Activated T-cell treated with anti-CD3 and anti-CD28 coated beads, Interleukin-2, amount 50 U/mL, for 24 hours (primary cell): ENCODE results near the gene KRTAP4-3.
"Not testable (repeated sequence)": the region's sequence is repeated elsewhere in the genome, so short reads cannot be mapped to it uniquely, and the experiment has no call there.

Source experiments
- DNase-seq: peaks from one replicate; pipeline ENCODE4 v3.0.0-alpha.2; 2020
- H3K27ac Mint-ChIP-seq: 2 replicates; pipeline ENCODE4 v1.8.0; 2020; ENCODE audit warnings: mild to moderate bottlenecking, mixed read lengths
- H3K27me3 Mint-ChIP-seq: 2 replicates; pipeline ENCODE4 v1.8.0; 2020; ENCODE audit warnings: mixed read lengths
- H3K36me3 Mint-ChIP-seq: 2 replicates; pipeline ENCODE4 v1.8.0; 2020; ENCODE audit warnings: low read depth, mixed read lengths
- H3K4me1 Mint-ChIP-seq: 2 replicates; pipeline ENCODE4 v1.8.0; 2020; ENCODE audit warnings: low read depth, mixed read lengths
- H3K4me3 Mint-ChIP-seq: 2 replicates; pipeline ENCODE4 v1.8.0; 2020; ENCODE audit warnings: mild to moderate bottlenecking, moderate library complexity, mixed read lengths
- H3K9me3 Mint-ChIP-seq: 2 replicates; pipeline ENCODE4 v1.8.0; 2020; ENCODE audit warnings: mixed read lengths

KRTAP4-3 gene

GRCh38 chr17:41140360-41141131, 27.5 kb downstream of the KRTAP4-3 start, which contains the start of gene KRTAP4-6:
KRTAP4-6 (minus strand) TSS chr17:41140544; CDS start chr17:41140487, 57 bp downstream.
- peaks cover 7% of the 10 kb centered on the region for H3K36me3 Mint-ChIP-seq
- no peak for DNase-seq
- H3K27ac Mint-ChIP-seq, result no peak within 1 kb of the TSS
- H3K4me3 Mint-ChIP-seq, result no peak within 1 kb of the TSS
- H3K27me3 Mint-ChIP-seq, result peaks cover 13% of the 10 kb centered on the region
- no peaks in the 10 kb centered on the region for H3K4me1 Mint-ChIP-seq
- peaks cover 28% of the 10 kb centered on the region for H3K9me3 Mint-ChIP-seq

- peaks cover 28% of the 10 kb centered on the region for H3K9me3 Mint-ChIP-seq
- peaks cover 13% of the 10 kb centered on the region for H3K27me3 Mint-ChIP-seq
- not testable (repeated sequence) for H3K27ac Mint-ChIP-seq, H3K4me1 Mint-ChIP-seq, H3K4me3 Mint-ChIP-seq, DNase-seq, H3K36me3 Mint-ChIP-seq
Measured at GRCh38 chr17:41139865-41140264, 28.2 kb downstream of the KRTAP4-3 start.

- Mint-ChIP-seq H3K4me1 (peaks cover 7% of the 10 kb centered on the region), H3K36me3 (no peaks in the 10 kb centered on the region), H3K4me3 (no peak overlapping the region), H3K27ac (no peak overlapping the region), H3K27me3 (peaks cover 4% of the 10 kb centered on the region), H3K9me3 (peaks cover 7% of the 10 kb centered on the region)
- no peak for DNase-seq
Measured at GRCh38 chr17:41133880-41134735, 33.9 kb downstream of the KRTAP4-3 start.

- H3K36me3 Mint-ChIP-seq, result no peaks in the 10 kb centered on the region
- H3K27ac Mint-ChIP-seq, result no peak overlapping the region
- peaks cover 7% of the 10 kb centered on the region for H3K4me1 Mint-ChIP-seq
- H3K9me3 Mint-ChIP-seq, result no peaks in the 10 kb centered on the region
- H3K27me3 Mint-ChIP-seq, result no peaks in the 10 kb centered on the region
- no peak overlapping the region for H3K4me3 Mint-ChIP-seq
- no peak for DNase-seq
Measured at GRCh38 chr17:41131979-41132378, 36.0 kb downstream of the KRTAP4-3 start.

GRCh38 chr17:41127371-41127770, 40.6 kb downstream of the KRTAP4-3 start:
- Mint-ChIP-seq H3K36me3 (no peaks in the 10 kb centered on the region), H3K27ac (no peak overlapping the region), H3K4me1 (peaks cover 27% of the 10 kb centered on the region), H3K27me3 (peaks cover 14% of the 10 kb centered on the region), H3K4me3 (no peak overlapping the region), H3K9me3 (peaks cover under 1% of the 10 kb centered on the region)
- no peak for DNase-seq

GRCh38 chr17:41126412-41126811, 41.6 kb downstream of the KRTAP4-3 start:
- H3K36me3 Mint-ChIP-seq, result no peaks in the 10 kb centered on the region
- no peak for DNase-seq
- peaks cover 19% of the 10 kb centered on the region for H3K27me3 Mint-ChIP-seq
- H3K27ac Mint-ChIP-seq, result no peak overlapping the region
- peaks cover 4% of the 10 kb centered on the region for H3K9me3 Mint-ChIP-seq
- H3K4me1 Mint-ChIP-seq, result peaks cover 26% of the 10 kb centered on the region
- no peak overlapping the region for H3K4me3 Mint-ChIP-seq

GRCh38 chr17:41125064-41125463, 43.0 kb downstream of the KRTAP4-3 start:
- no peak overlapping the region for H3K4me3 Mint-ChIP-seq
- DNase-seq, result no peak
- no peak overlapping the region for H3K27ac Mint-ChIP-seq
- H3K4me1 Mint-ChIP-seq, result peaks cover 33% of the 10 kb centered on the region
- no peaks in the 10 kb centered on the region for H3K36me3 Mint-ChIP-seq
- peaks cover 23% of the 10 kb centered on the region for H3K27me3 Mint-ChIP-seq
- peaks cover 4% of the 10 kb centered on the region for H3K9me3 Mint-ChIP-seq

GRCh38 chr17:41123991-41124371, 44.0 kb downstream of the KRTAP4-3 start, which contains the start of gene KRTAP4-12:
KRTAP4-12 (minus strand) TSS chr17:41124182; CDS start chr17:41124122, 60 bp downstream.
- H3K4me1 Mint-ChIP-seq, result peaks cover 37% of the 10 kb centered on the region
- peaks cover 23% of the 10 kb centered on the region for H3K27me3 Mint-ChIP-seq
- H3K9me3 Mint-ChIP-seq, DNase-seq, H3K27ac Mint-ChIP-seq, H3K36me3 Mint-ChIP-seq, H3K4me3 Mint-ChIP-seq: not testable (repeated sequence)

- H3K9me3 Mint-ChIP-seq, H3K36me3 Mint-ChIP-seq, DNase-seq, H3K27ac Mint-ChIP-seq, H3K4me3 Mint-ChIP-seq: not testable (repeated sequence)
- H3K4me1 Mint-ChIP-seq, result peaks cover 37% of the 10 kb centered on the region
- H3K27me3 Mint-ChIP-seq, result peaks cover 26% of the 10 kb centered on the region
Measured at GRCh38 chr17:41123292-41123990, 44.6 kb downstream of the KRTAP4-3 start.

- Mint-ChIP-seq H3K9me3 (peaks cover 4% of the 10 kb centered on the region), H3K36me3 (no peaks in the 10 kb centered on the region), H3K27me3 (peaks cover 33% of the 10 kb centered on the region), H3K4me1 (peaks cover 37% of the 10 kb centered on the region), H3K27ac (no peak overlapping the region), H3K4me3 (no peak overlapping the region)
- DNase-seq, result no peak
Measured at GRCh38 chr17:41121742-41122141, 46.3 kb downstream of the KRTAP4-3 start.

GRCh38 chr17:41119696-41120690, 48.0 kb downstream of the KRTAP4-3 start:
- H3K4me3 Mint-ChIP-seq, H3K27ac Mint-ChIP-seq: not testable (repeated sequence)

GRCh38 chr17:41118721-41119120, 49.3 kb downstream of the KRTAP4-3 start:
- H3K4me1 Mint-ChIP-seq, result peaks cover 18% of the 10 kb centered on the region
- H3K9me3 Mint-ChIP-seq, result peaks cover 4% of the 10 kb centered on the region
- H3K4me3 Mint-ChIP-seq, result no peak overlapping the region
- H3K27me3 Mint-ChIP-seq, result peaks cover 52% of the 10 kb centered on the region
- no peak for DNase-seq
- H3K36me3 Mint-ChIP-seq, result no peaks in the 10 kb centered on the region
- H3K27ac Mint-ChIP-seq, result no peak overlapping the region

More at GRCh38 chr17:41119696-41120690, 48.0 kb downstream of the KRTAP4-3 start:
- Mint-ChIP-seq H3K27me3 (peaks cover 49% of the 10 kb centered on the region), H3K4me1 (peaks cover 24% of the 10 kb centered on the region)
- H3K36me3 Mint-ChIP-seq, DNase-seq, H3K9me3 Mint-ChIP-seq: not testable (repeated sequence)

- H3K4me3 Mint-ChIP-seq, H3K9me3 Mint-ChIP-seq, H3K27ac Mint-ChIP-seq, H3K36me3 Mint-ChIP-seq, DNase-seq: not testable (repeated sequence)
- Mint-ChIP-seq H3K4me1 (peaks cover 12% of the 10 kb centered on the region), H3K27me3 (peaks cover 49% of the 10 kb centered on the region)
Measured at GRCh38 chr17:41117846-41118386, 50.1 kb downstream of the KRTAP4-3 start, which contains the start of gene KRTAP4-11. KRTAP4-11 (minus strand) TSS chr17:41118373; CDS start chr17:41118315, 58 bp downstream.
